GM19238 (cell line): ENCODE measurements around the gene H2BW1.
"Not testable (repeated sequence)": the region's sequence is repeated elsewhere in the genome, so short reads cannot be mapped to it uniquely, and the experiment has no call there.

Experiments
- DNase-seq: peaks from one replicate; pipeline ENCODE4 v3.0.0; 2011; ENCODE audit warnings: low spot score; ENCODE audit not compliant: insufficient read length

The H2BW1 gene, protein sequence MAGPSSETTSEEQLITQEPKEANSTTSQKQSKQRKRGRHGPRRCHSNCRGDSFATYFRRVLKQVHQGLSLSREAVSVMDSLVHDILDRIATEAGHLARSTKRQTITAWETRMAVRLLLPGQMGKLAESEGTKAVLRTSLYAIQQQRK

DNA sequence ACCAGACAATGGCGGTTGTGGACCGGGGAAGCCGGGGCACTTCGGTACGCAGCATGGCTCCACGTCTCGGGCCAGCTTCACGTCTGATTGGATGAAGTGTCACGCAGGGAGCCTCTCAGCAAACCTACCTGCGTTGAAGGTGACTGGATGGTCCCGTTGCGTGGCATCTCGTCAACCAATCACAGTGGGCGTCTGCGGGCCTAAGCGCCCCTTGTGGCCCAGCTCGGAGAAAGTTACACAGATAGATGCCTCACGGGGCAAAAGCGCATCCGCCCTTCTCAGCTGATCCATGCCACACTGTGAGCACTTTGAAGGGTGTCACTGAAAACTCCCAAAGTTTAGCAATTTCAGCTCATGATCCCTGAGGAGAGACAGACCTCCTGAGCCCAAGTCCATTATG, at the start of gene H2BW1:
TSS of gene H2BW1 (minus strand) at position 103 of the 400 bp plus-strand sequence. CDS start 132 bp downstream, outside the sequence.
- no peak for DNase-seq

- DNase-seq: not testable (repeated sequence)
Observed at GRCh38 chrX:104062636-104063035, 49.1 kb upstream of the H2BW1 start.

- DNase-seq: not testable (repeated sequence)
Observed at GRCh38 chrX:104054956-104055355, 41.4 kb upstream of the H2BW1 start.

- no peak for DNase-seq
Observed at GRCh38 chrX:104047171-104047570, 33.7 kb upstream of the H2BW1 start.

GRCh38 chrX:104045642-104046041, 32.1 kb upstream of the H2BW1 start:
- DNase-seq: no peak

DNA sequence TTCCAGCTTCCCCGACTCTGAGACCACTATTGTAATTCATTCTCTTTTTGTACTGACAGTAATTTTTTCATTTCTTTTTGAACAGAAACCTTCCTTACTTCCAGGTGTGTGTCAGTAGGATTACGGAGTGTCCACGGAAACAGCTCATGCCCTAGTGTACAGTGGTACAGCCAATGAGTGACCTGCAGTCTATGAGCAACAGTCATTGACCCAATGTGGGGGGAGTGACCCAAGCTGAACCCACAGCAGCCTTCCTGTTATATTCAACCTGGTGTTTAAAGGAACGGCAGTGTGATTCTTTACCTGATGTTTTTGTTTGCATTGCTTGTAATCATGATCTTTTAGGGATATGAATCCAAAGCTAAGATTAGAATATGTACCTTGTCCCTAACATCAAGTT, 27.5 kb upstream of the H2BW1 start:
- no peak for DNase-seq

DNA sequence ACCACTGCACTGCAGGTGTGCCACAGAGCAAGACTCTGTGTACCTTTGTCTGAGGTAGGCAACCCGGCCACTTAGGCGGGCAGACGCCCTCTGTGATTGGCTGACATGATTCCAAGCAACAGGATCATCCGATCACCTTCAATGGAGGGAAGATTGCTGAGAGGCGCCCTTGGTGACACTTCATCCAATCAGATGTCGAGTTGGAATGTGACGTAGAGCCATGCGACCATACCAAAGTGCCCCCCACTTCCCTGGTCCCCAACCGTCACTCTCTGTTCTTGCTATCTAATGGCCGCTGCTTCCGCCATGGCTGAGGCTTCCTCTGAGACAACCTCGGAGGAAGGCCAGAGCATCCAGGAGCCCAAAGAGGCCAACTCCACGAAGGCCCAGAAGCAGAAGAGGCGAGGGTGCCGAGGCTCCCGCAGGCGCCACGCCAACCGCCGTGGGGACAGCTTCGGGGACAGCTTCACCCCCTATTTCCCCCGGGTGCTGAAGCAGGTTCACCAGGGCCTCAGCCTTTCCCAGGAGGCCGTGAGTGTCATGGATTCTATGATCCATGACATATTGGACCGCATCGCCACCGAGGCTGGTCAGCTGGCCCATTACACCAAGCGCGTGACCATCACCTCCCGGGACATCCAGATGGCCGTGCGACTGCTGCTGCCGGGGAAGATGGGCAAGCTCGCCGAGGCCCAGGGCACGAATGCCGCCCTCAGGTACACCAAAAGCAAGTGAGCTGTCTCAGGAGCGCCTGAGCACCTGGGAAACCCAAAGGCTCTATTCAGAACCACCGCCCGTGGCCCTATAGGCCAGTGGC, 26.4 kb upstream of the H2BW1 start, which contains the start of gene H2BW2:
TSS of gene H2BW2 (plus strand) at position 268 of the 817 bp plus-strand sequence. CDS start at position 307, 39 bp downstream.
- DNase-seq: no peak

- DNase-seq: no peak
Observed at GRCh38 chrX:104018126-104018525, 4.6 kb upstream of the H2BW1 start.

DNA sequence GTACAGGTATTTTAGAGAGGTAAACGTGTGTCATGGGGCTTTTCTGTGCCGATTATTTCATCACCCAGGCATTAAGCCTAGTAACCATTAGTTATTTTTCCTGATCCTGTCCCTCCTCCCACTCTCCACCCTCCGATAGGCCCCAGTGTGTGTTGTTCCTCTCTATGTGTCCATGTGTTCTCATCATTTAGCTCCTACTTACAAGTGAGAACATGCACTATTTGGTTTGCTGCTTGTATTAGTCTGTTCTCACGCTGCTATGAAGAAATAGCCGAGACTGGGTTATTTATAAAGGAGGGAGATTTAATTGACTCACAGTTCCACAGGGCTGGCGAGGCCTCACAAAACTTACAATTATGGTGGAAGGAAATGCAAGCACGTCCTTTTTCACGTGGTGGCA, 2.1 kb upstream of the H2BW1 start:
- DNase-seq: not testable (repeated sequence)

GRCh38 chrX:104013158-104013557, 350 bp downstream of the H2BW1 start:
- DNase-seq: no peak

GRCh38 chrX:104008831-104009230, 4.7 kb downstream of the H2BW1 start:
- no peak for DNase-seq

DNA sequence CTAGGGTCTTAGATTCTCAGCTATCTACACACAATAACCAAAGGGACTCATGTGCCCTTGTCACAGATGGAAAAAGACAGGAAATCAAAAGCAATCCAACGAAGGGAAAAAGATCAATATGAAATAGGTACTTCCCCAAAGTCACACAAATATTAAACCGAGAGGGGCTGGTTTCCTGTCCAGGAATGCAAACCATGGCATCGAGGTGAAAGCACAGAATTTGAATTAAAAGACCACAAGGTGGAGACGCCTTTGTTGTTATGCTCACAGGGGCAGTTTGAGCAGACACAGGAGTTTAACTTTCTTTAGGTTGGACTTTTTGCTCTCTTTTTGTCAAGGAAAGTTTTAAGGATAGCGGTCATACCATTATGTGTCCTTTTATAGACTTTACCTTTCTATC, 14.3 kb downstream of the H2BW1 start:
- DNase-seq: no peak

- DNase-seq: not testable (repeated sequence)
Observed at GRCh38 chrX:103983508-103983907, 30.0 kb downstream of the H2BW1 start.

- not testable (repeated sequence) for DNase-seq
Observed at GRCh38 chrX:103962411-103963278, 50.9 kb downstream of the H2BW1 start, which contains the start of gene TMSB15B. TSS of gene TMSB15B (plus strand) at chrX:103962627.
